NCI-H82 treated with DMSO at 0.1 percent for 48 hours (cell line): ENCODE results near the gene NCR3LG1.
"Not testable (repeated sequence)": the region's sequence is repeated elsewhere in the genome, so short reads cannot be mapped to it uniquely, and the experiment has no call there.

Experiments
- DNase-seq: peaks from one replicate; lab custom pipeline; 2025; ENCODE audit not compliant: unreplicated experiment; lab: John Stamatoyannopoulos, UW

Gene NCR3LG1

GRCh38 chr11:17408026-17408425 lies 56.4 kb downstream of the NCR3LG1 start:
- DNase-seq = no peak

DNA sequence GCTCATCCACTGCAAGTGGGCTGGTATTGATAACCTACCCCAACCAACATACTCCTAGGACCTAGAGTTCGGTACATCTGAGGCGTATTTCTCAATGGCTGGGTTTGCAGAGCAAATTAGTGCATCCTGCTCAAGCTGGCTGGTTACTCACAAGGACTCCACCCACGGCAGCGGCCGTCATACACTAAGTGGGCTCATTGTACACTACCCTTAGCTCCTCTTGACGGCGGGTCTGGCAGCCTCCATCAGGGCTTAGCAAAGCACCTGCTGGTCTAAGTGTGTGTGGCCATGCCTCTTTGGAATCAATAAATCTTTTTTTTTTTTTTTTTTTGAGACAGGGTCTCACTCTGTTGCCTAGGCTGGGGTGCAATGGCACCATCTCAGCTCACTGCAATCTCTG lies 57.0 kb downstream of the NCR3LG1 start:
- DNase-seq = no peak

DNA sequence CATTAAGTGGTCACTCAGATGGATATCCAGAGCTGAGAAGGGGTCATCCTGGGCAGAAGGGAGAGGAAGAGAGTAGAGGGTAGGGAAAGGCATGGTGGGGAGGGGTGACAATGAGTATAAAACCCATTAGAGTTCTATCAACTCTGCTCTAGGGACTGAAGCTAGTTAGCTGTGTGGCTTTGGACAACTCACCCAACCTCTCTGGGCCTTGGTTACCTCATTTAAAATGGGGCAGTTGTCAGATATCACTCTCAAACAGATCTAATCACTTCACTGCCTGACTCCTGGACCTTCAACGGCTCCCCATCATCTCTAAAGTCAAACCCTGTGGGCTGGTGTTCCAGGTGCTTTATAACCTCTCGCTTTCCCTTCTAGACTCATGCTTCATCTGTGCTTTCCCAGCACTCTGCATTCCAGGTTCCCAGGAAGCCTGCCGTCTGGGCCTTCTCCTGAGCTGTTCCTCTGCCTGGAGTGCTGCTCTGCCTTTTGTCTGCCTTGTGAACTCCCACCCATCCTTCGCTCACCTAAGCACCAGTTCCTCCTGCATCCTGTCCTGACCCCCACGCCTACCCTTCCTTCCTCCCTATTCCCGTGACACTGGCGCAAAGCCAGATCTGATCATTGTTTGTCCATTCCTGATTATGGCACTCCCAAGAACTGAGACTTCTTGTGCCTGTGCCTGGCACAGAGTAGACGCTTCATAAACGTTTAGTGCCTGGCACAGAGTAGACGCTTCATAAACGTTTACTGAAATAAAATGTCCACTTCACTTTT lies 59.2 kb downstream of the NCR3LG1 start:
- no peak for DNase-seq

DNA sequence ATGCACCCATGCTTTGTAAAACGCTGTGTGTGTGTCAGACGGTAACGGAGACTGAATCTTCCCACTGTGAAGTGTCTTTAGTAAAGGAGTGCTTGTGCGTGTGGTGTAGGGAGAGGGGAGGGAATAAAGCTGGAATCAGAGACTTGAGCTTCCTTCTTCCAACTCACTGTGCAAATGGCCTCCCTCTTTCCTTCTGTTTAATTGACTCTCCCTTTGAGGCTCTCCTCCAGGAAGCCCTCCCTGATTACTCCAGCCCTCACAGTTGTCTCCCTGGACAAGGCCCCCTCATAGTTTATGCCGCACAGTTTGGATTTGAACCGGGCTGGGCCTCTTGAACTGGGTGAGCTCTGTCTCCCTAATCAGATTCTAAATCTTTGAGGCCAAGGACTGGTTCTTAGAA lies 59.8 kb downstream of the NCR3LG1 start:
- DNase-seq = no peak

DNA sequence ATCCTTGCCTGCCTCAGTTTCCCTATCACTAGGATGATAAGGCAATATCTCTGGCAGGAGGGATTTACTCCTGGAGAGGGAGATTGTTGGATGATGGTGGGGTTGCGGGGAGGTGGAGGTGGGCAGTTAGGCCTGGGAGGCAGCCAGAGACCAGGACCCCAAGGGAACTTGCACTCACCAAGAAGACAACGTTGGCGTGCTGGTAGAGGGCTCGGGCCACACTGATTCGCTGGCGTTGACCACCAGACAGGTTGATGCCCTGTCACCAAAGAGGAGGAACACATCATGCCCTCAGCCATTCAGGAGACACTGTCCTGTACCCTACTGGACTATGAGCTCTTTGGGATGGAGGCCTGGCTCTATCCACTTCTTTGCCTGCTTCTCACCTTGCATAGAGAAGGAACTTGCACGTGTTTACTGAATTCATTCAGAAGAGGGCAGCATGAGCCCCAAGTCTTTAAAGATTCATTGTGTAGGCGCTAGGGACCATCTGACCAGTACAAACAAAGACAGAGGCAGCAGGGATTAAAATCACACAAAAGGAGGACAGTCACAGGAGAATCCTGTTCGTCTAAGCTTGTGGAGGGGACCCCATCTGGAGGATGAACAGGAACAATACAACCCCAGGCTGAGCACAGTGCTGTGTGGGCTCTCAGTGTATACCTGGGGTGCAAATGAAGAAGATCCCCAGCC lies 61.0 kb downstream of the NCR3LG1 start:
- peak; percentile 68 for DNase-seq

DNA sequence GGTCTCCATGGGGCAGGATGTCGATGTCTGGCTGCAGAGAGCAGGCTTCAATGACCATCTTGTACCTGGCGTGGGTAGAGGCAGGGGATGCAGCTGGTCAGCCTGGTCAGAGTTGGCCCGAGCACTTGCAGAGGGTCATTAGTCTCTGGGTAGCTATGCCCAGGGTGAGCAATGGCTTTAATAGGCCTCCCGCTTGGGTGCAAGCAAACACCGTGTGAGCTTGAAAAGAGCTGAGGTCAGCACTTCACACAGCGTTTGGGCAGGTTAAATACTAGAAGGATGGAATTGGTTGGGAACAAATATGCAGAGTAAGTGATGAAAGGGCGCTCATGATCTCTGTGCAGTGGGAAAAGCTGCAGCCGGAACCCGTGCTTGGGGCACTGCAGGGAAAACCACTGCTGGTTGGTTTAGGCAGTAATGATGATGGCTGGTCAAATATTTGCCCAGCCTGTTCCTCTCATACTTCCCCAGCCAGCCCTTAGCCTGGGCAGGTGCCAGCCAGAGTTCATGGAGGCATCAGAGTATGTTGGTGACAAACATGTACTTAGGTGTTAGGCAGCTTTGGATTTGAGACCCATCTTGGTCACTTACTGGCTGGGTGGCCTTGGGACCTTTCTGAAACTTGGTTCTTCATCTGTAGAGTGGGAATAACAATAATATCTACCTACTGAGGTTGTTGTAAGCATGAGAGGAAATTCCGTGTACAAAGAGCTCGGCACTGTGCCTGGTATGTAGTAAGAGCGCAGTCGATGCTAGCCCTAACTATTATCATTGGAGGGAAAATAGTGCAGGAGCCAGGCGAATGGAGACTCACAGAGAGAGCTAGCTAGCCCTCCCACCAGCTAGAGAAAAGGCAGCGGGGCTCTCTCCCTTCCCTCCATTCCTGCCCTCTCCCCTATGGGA lies 62.1 kb downstream of the NCR3LG1 start:
- no peak for DNase-seq

DNA sequence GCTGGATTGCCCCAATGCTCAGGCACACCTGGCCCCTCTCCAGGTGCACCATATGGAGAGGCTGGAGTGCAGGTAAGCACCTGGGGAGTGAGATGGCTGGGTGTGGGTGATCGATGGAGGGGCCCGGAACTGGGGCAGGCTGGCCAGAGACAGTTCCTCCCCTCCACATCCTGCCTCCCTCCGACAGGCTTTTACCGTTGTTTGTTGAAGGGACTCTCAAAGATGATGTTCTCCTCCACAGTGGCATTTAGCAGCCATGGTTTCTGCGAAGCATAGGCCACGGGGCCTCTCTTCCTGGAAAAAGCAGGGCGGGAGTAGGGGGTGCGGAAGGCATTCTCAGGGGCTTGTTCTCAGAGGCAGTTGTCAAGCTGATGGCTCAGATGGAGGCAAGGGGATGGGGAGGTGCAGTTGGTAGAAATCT lies 62.7 kb downstream of the NCR3LG1 start:
- DNase-seq = no peak

DNA sequence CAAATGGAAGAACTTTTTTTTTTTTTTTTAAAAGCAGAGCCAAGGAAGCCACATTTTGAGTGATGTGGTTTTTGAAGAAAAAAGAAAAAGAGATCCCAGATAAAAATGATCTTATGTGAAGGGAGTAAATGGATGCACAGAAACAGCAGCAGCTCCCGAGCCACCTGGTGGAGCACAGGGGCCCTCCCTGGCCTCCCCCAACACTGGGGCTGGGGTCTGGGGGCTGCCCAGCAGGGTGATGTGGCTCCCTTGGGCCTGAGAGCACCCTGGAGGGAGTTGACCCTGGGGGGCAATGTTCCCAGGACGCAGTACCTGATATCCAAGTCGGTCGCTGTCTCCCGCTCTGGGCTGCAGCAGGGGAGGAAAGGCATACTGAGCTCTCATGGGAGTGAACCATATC lies 63.4 kb downstream of the NCR3LG1 start:
- no peak for DNase-seq

DNA sequence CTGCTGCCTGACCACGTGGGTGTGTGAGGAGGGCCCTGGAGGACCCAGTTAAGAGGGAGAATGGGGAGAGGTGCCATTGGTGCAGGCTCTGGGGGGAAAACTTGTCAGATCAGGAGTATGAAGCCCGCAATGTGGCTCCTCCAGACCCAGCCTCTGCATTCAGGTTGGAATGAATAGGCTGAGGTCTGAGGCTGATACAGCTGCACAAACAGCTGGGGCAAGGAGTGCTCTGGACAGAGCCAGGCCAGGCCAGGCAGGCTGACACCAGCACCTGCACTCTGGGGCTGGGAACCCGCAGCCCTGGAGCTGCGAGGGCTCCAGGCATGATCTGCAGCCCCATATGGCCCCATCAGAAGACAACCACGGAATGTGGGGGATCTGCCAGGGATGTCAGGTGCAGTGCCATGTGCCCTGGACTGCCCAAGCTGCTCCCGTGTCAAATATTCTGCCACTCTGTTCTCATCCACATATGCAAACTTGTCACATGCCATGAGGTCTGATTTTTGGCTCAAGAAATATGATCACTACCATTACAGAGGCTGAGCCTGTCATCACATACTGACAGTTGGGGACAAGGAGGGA lies 64.0 kb downstream of the NCR3LG1 start:
- DNase-seq = no peak

GRCh38 chr11:17416492-17416891 lies 64.9 kb downstream of the NCR3LG1 start:
- no peak for DNase-seq

- DNase-seq = no peak
Observed at GRCh38 chr11:17418444-17419081, 67.0 kb downstream of the NCR3LG1 start.

- no peak for DNase-seq
Observed at GRCh38 chr11:17421781-17422180, 70.2 kb downstream of the NCR3LG1 start.

DNA sequence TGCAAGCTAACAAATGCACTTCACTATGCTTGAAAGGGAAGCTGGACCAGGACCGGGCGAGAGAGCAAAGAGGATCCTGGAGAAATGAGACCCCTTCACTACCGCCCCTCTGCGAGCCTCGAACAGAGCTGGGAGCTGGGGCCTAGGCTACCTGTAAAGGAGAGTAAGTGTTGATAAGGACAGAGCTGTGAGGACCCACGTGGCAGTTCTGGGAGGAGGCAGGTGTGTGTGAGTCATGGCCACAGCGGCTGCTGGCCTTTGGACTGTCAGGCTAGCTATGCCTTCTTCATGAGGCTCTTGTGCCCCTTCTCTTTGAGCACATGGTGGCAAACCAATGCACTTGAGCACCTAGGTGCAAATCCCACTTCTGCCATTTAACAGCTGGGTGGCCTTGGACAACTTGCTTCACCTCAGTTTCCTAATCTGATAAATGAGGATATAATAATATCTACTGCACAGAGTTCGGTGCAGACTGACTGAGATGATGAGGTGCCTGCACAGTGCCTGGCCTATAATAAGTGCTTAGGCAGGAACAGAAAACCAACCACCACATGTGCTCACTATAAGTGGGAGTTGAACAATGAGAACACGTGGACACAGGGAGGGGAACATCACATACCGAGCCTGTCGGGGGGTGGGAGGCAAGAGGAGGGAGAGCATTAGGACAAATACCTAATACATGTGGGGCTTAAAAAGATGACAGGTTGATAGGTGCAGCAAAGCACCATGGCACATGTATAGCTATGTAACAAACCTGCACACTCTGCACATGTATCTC lies 72.1 kb downstream of the NCR3LG1 start:
- DNase-seq = no peak

GRCh38 chr11:17426233-17426632 lies 74.6 kb downstream of the NCR3LG1 start:
- DNase-seq = not testable (repeated sequence)
